Measurements from ENCODE around the gene LUZP2.

- TF ChIP-seq CTCF (IDR thresholded peaks at IDR 0.05; ENCODE audit: low read length) (no peak), EZH2 (optimal IDR thresholded peaks at IDR 0.05; ENCODE audit: low read depth, low read length) (no peak), EZH2phosphoT487 (IDR thresholded peaks at IDR 0.05; ENCODE audit: low read length) (no peak)
Measured at GRCh38 chr11:24625975-24626374, 129.1 kb downstream of the LUZP2 start.
